22Rv1 (cell line): ENCODE results near the gene HLCS.
"Not testable (repeated sequence)": the region's sequence is repeated elsewhere in the genome, so short reads cannot be mapped to it uniquely, and the experiment has no call there.

ENCODE experiments used
- CTCF ChIP-seq: fragments of 450-650 bp; IDR thresholded peaks from 2 replicates; pipeline ENCODE4 v1.5.1; 2017; ENCODE audit warnings: mild to moderate bottlenecking
- ZFX ChIP-seq: fragments of 450-650 bp; IDR thresholded peaks from 2 replicates; pipeline ENCODE4 v1.6.1; 2017; ENCODE audit warnings: antibody characterized with exemption, borderline replicate concordance

- TF ChIP-seq CTCF, ZFX: not testable (repeated sequence)
These were observed 22.8 kb upstream of the HLCS start for GRCh38 chr21:36989199-36989698.
